Cerebellar cortex (tissue), 1 donor: ENCODE measurements around the gene CADPS2.
A peak's percentile ranks its signal among the peaks of the same experiment; 100 is the strongest.

Source experiments
- DNase-seq: peaks from one replicate; pipeline ENCODE4 v3.0.0-alpha.2; 2015; ENCODE audit warnings: low spot score

Gene CADPS2

GRCh38 chr7:122886357-122887081, at the start of gene CADPS2:
Gene CADPS2 (minus strand): TSS chr7:122886460. CDS start chr7:122886337, 123 bp downstream.
- peak; percentile 82 for DNase-seq

- DNase-seq: no peak
These were observed 49.4 kb upstream of the CADPS2 start for GRCh38 chr7:122935620-122936019.

DNA sequence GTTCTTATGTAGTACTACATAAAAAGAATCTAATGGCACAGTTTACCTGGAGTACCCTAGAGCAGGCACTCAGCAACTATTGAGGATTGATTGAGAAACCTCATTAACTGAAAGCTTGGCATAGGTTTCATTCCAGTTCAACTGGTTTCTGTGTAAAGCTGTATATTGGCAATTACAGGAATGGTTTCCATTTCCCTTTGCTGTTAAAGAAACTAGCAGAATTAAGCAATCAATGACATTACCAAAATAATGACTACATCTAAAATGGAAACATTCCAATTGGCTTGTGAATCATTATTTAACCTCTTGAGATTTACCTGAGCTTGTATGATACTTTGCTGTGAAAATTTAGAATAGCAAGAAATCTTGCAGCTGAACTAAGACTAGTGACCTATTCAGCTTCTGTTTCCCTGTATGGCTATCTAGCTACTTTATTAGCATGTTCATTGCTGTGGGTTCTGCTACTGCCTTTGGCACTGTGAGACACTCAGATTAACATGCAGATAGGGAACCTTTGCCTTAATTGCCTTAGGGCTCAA, 33.5 kb upstream of the CADPS2 start:
- peak; percentile 8 for DNase-seq

DNA sequence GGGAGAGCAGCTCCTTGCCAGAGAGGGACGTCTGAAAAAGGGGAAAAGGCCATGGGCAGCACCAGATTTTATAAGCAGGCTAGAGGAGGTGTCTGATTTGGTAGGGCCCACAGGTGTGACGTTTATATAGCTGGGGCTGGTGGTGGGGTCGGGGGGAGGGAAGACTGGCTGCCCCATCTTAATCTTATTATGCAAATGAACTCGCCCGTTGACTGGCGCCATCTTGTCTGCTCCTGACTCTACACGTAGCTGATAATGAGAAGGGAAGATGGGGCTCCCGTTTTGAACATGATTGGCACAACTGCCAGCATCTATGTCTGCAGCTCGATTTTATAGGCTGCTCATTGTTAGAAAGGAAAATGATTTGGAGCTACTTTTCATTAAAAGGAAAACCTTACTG, 28.6 kb upstream of the CADPS2 start:
- no peak for DNase-seq

DNA sequence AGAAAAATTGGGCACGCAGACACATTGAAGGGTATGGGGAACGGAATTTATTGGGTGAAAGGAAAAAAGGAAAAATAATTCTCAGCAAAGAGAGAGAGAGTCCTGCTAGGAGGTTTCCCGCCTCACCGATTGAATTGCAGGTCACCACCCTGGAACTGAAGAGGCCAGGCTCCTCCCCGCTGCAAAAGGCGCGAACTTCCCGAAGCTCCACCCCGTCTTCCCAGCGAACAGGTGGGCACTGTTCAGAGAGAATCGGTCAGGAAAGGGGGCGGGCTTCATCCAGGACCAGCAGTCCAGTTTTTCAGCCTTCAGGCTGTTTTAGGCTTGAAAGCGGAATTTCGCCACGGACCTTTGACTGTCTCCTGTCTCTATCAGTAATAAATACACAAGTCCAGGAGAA, 27.3 kb upstream of the CADPS2 start:
- DNase-seq: no peak

DNA sequence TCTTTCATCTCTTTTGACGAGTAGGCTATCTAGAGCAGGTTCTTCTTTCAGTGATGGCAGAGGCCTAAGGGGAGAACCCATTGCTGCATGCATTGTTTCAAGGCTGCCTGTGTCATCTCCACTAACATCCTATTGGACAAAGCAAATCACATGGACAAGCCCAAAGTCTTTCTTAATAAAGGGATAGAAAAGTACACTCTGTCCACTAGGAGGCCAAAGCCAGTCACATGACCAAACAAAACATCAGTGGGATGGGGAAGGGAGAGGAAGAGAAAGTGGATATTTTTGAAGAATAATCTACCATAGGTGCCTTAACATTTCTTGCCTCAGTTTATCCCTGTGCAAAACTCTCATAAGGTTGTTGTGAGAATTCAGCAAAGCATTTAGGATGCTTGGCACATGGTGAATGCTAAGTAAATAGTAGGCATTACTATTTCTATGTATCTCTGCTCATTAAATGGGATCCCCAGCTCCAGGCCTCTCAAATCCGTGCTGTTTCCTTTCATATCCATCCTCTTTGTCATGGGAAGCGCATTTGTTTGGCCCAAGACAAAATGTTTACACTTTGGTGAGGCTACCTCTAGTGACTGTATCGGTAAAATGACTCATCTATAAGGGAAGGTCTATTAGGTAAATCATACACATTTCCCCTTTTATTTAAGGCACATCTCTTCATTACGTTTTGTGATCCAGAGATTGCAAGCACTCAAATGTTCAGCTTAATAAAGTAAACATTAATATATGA, 16.7 kb upstream of the CADPS2 start:
- DNase-seq: no peak

DNA sequence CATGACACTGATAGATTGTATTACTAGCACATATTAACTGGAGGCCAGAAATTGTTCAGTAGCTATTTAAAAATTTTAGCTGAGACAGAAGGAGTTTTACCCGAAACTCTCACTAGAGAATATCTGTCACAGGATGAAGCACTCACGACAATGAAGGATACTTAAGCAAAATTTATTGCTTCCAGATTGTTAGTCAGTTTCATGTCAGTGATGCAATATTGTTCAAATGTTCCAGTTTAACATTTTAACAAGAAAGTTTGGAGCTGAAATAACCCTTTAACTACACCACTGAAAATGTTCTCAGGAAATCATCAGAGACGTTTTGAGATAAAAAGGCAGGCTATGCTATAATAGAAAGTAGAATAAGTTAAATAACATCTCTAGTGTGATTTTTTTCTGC, 15.0 kb upstream of the CADPS2 start:
- no peak for DNase-seq

DNA sequence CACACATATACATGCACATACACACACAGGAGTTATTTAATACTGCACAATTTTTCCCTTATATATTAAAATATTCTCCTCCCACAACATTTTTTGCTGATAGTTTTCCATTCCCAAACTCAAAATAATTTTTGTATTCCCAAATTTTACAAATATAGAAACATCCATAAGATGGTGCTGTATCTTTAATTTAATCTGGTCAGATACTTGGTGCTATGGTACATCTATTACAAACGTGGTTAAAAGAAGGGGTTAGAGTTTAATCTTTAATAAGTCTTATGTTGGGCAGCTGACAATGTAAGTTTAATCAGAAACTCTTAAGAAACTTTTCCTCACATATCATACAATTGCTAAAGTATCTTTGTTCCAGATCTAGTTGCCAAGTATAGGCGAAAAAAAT, 10.2 kb upstream of the CADPS2 start:
- no peak for DNase-seq

DNA sequence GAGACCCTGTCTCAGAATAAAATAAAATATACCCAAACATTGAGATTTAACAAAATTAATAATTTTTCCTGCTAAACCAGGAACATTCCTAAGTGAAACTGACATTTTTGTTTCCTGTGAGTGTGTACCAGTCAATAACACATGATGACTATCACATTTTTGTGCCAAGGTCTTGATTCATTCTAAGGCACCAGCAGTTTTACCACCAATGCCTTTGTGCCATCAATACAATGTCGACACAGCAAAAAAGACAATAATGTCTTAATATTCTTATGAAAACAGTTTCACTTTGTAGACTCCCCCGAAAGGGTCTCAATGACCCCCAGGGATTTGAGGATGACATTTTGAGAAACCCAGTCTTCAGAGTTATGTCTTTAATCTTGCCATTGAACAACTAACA, 7.2 kb upstream of the CADPS2 start:
- no peak for DNase-seq

GRCh38 chr7:122889116-122889515, 2.9 kb upstream of the CADPS2 start:
- no peak for DNase-seq

- no peak for DNase-seq
These were observed 1.6 kb upstream of the CADPS2 start for GRCh38 chr7:122887848-122888247.

DNA sequence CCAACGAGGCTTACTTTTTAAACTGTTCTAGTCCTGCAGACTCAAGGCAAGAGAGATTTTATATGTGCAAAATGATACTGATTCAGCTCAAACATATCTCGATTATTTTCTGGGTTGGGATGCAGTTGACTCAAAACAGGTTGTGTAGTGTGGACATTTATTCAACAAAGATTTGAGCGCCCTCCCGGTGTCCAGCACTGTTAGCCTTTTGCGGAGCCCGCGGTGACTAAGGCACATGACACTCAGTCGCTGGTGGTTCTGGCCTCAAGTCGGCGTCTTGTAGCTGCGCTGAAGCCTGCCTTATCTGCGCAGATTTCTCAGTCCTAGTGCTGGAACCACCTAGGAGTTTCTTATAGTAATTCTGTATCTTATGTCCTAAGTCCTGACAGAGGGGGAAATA, 938 bp upstream of the CADPS2 start:
- DNase-seq: peak; percentile 91

GRCh38 chr7:122885583-122886356, 490 bp downstream of the CADPS2 start:
- peak; percentile 66 for DNase-seq

GRCh38 chr7:122884186-122884585, 2.1 kb downstream of the CADPS2 start:
- peak; percentile 64 for DNase-seq

GRCh38 chr7:122883049-122883680, 3.1 kb downstream of the CADPS2 start:
- peak; percentile 41 for DNase-seq

- DNase-seq: peak; percentile 49
These were observed 4.9 kb downstream of the CADPS2 start for GRCh38 chr7:122881324-122881723.

DNA sequence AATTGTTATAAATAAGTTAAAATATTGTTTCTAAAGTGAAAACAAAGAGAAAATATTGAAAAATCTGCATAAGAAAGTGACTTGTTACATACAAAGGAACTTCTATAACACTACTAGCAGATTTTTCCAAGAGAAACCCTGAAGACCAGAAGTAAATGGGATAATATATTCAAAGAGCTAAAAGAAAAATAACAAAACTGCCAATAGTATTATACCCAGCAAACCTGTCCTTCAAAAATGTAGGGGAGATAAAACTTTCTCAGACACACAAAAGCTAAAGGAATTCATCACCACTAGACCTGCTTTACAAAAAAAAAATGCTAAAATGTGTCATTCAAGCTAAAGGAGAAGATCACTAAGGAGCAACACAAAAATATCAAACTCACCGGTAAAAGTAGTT, 17.0 kb downstream of the CADPS2 start:
- DNase-seq: no peak

DNA sequence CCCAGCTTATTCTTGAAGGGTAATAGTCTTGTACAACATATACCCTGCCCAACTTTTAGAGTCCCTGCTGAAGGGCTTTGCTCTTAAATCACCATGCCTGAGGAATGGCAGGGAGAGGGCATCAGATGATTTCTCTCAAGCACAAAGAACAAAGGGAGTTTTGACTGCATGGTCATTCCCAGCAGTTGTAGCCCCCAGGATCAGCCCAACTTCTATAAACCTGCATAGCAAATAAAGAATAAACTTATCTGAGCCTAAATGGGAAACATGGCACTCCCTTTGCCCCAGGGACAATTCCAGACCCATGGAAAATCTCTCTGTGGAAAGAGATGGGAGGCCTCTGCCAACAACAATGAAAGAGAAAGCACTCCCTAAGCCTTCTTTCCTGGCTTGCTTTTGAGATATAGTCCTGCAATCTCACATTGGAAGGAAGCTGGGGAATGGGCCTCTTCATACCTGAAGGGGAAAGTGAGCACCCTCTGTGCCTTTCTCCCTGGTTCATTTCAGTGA, 18.7 kb downstream of the CADPS2 start:
- DNase-seq: no peak

- DNase-seq: no peak
These were observed 21.4 kb downstream of the CADPS2 start for GRCh38 chr7:122864838-122865237.

GRCh38 chr7:122864016-122864415, 22.2 kb downstream of the CADPS2 start:
- no peak for DNase-seq

DNA sequence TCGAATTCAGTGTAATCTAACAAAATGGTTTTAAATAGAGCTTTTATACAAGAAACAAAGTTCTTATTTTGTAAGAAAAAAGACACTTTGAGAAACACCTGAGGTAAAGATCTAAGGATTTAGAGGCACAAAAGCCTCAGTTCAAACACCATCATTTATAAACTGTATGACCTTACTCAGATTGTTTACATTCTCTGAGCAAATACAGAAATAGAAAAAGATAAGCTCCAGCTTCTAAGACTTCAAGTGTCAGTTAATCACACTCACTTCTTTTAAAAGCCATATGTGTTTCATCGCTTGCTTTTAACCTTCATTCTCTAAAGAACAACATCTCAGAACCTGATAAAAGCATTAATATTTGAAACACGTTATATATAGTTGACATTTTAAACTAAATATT, 27.9 kb downstream of the CADPS2 start:
- no peak for DNase-seq

DNA sequence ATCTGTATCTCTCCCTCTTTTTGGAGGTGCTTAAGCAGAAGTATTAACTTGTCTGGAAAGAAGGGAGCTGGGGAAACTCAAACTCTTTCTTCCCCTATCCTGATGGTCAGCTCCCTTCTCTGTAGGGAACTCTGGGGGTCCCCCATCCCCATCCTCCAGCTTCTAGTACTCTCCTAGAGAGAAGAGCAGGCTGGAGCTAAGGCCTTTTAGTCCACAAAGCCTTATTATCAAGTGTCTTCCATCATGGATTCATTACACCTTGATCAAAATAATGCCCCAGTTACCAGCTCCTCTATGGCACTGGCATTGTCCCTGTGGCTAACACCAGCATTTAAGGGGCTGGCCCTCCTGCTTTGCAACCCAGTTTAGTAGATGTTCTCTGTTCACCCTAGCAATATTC, 35.7 kb downstream of the CADPS2 start:
- DNase-seq: no peak
